ENCODE data around the gene ASCC3. TPM values are rescaled to one million over a fixed set of nuclear protein-coding genes. Genes with fewer than 3 reads are reported as not detected.
"Not testable (repeated sequence)": the region's sequence is repeated elsewhere in the genome, so short reads cannot be mapped to it uniquely, and the experiment has no call there.

The ASCC3 gene
- total RNA-seq, 1 donor from 2014 or later, result 47.8 TPM

DNA sequence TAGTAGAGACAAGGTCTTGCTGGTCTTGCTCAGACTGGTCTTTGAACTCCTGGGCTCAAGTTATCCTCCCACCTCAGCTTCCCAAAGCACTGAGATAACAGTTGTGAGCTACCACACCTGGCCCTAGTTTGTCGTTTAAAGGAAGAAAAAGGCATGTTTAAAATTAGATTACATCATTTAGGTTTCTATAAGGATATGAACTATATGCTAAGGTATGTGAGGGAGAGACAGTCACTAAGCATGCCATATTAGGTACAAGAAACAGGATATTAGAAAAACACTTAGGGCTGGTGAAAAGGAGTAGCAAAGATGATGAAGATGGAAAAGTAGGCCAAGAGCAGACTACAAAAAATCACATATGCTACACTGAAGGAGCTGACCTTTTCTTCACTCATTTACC, 106.4 kb downstream of the ASCC3 start:
- ATAC-seq (ENCODE audit: low read depth), result no peak
- H3K27ac Mint-ChIP-seq, result no peak overlapping the region
- ChIA-PET CTCF (no interaction called here), POLR2A (no interaction called here)
- H3K4me3 Mint-ChIP-seq, result no peak overlapping the region
- TF ChIP-seq, protein P1, sequence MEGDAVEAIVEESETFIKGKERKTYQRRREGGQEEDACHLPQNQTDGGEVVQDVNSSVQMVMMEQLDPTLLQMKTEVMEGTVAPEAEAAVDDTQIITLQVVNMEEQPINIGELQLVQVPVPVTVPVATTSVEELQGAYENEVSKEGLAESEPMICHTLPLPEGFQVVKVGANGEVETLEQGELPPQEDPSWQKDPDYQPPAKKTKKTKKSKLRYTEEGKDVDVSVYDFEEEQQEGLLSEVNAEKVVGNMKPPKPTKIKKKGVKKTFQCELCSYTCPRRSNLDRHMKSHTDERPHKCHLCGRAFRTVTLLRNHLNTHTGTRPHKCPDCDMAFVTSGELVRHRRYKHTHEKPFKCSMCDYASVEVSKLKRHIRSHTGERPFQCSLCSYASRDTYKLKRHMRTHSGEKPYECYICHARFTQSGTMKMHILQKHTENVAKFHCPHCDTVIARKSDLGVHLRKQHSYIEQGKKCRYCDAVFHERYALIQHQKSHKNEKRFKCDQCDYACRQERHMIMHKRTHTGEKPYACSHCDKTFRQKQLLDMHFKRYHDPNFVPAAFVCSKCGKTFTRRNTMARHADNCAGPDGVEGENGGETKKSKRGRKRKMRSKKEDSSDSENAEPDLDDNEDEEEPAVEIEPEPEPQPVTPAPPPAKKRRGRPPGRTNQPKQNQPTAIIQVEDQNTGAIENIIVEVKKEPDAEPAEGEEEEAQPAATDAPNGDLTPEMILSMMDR (IDR thresholded peaks at IDR 0.05), result no peak
- no peaks in the 10 kb centered on the region for H3K27me3 Mint-ChIP-seq
- no peaks in the 10 kb centered on the region for H3K9me3 Mint-ChIP-seq
- intact Hi-C loops (cut with micrococcal nuclease), result no loop called here
- no peak for DNase-seq
- no peaks in the 10 kb centered on the region for H3K4me1 Mint-ChIP-seq
- H3K36me3 Mint-ChIP-seq (ENCODE audit: low read depth), result peaks cover 8% of the 10 kb centered on the region

- ATAC-seq (ENCODE audit: low read depth) (no peak), DNase-seq (no peak)
- ChIA-PET POLR2A (no interaction called here), CTCF (no interaction called here)
- H3K27me3 Mint-ChIP-seq, result no peaks in the 10 kb centered on the region
- H3K9me3 Mint-ChIP-seq, result peaks cover 5% of the 10 kb centered on the region
- peaks cover 30% of the 10 kb centered on the region for H3K36me3 Mint-ChIP-seq (ENCODE audit: low read depth)
- intact Hi-C loops (cut with micrococcal nuclease), result no loop called here
- no peaks in the 10 kb centered on the region for H3K4me1 Mint-ChIP-seq
- H3K4me3 Mint-ChIP-seq, result no peak overlapping the region
- H3K27ac Mint-ChIP-seq, result no peak overlapping the region
- TF ChIP-seq, protein P1 (IDR thresholded peaks at IDR 0.05), result no peak
These were observed 112.2 kb downstream of the ASCC3 start for GRCh38 chr6:100768816-100769351.

GRCh38 chr6:100763617-100764241, 117.4 kb downstream of the ASCC3 start:
- H3K36me3 Mint-ChIP-seq (ENCODE audit: low read depth), result peaks cover 80% of the 10 kb centered on the region
- H3K4me3 Mint-ChIP-seq, result no peak overlapping the region
- no peak for ATAC-seq (ENCODE audit: low read depth)
- H3K27ac Mint-ChIP-seq, result no peak overlapping the region
- H3K4me1 Mint-ChIP-seq, result no peaks in the 10 kb centered on the region
- no peaks in the 10 kb centered on the region for H3K27me3 Mint-ChIP-seq
- TF ChIP-seq, protein P1 (IDR thresholded peaks at IDR 0.05), result no peak
- H3K9me3 Mint-ChIP-seq, result peaks cover 12% of the 10 kb centered on the region
- ChIA-PET POLR2A (no interaction called here), CTCF (no interaction called here)
- no peak for DNase-seq
- intact Hi-C loops (cut with micrococcal nuclease), result no loop called here

DNA sequence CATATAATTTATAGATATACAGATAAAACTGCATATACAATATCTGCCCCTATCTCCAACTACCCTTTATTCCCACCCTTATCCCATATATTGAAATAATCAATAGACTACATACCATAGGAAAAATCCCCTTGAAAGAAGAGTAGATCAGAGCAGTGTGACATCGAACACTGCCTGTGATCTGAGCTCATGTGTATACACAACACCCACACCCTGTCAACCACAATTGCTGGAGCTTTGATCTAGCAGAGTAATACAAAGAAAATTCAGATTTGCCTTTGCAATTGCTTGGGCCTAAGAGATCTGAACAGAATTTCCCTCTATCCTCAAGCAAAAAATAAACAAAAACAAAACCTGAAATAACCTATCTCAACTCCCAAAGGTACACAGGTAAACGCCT, 119.3 kb downstream of the ASCC3 start:
- H3K4me1 Mint-ChIP-seq, result no peaks in the 10 kb centered on the region
- ATAC-seq (ENCODE audit: low read depth), result no peak
- H3K36me3 Mint-ChIP-seq (ENCODE audit: low read depth), result peaks cover 89% of the 10 kb centered on the region
- TF ChIP-seq, protein P1 (IDR thresholded peaks at IDR 0.05), result no peak
- CTCF ChIA-PET, result no interaction called here
- H3K27ac Mint-ChIP-seq, result no peak overlapping the region
- no peak overlapping the region for H3K4me3 Mint-ChIP-seq
- intact Hi-C loops (cut with micrococcal nuclease), result no loop called here
- POLR2A ChIA-PET, result no interaction called here
- H3K27me3 Mint-ChIP-seq, result no peaks in the 10 kb centered on the region
- peaks cover 17% of the 10 kb centered on the region for H3K9me3 Mint-ChIP-seq
- no peak for DNase-seq

DNA sequence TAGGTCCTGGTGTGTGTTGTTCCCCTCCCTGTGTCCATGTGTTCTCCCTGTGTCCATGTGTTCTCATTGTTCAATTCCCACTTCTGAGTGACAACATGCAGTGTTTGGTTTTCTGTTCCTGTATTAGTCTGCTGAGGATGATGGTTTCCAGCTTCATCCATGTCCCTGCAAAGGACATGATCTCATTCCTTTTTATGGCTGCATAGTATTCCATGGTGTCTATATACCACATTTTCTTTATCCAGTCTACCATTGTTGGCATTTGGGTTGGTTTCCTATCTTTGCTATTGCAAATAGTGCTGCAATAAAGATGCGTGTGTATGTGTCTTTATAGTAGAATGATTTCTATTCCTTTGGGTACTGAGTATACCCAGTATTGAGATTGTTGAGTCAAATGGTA, 122.7 kb downstream of the ASCC3 start:
- DNase-seq; H3K4me1 Mint-ChIP-seq; intact Hi-C loops (cut with micrococcal nuclease); ATAC-seq (ENCODE audit: low read depth); H3K4me3 Mint-ChIP-seq; H3K27me3 Mint-ChIP-seq; POLR2A ChIA-PET; H3K27ac Mint-ChIP-seq; CTCF ChIA-PET; H3K9me3 Mint-ChIP-seq: not testable (repeated sequence)
- H3K36me3 Mint-ChIP-seq (ENCODE audit: low read depth), result peaks cover 74% of the 10 kb centered on the region

GRCh38 chr6:100753421-100753820, 127.7 kb downstream of the ASCC3 start:
- H3K9me3 Mint-ChIP-seq, result peaks cover 2% of the 10 kb centered on the region
- no peak overlapping the region for H3K27ac Mint-ChIP-seq
- no peaks in the 10 kb centered on the region for H3K4me1 Mint-ChIP-seq
- ChIA-PET POLR2A (no interaction called here), CTCF (no interaction called here)
- TF ChIP-seq, protein P1 (IDR thresholded peaks at IDR 0.05), result no peak
- H3K4me3 Mint-ChIP-seq, result no peak overlapping the region
- ATAC-seq (ENCODE audit: low read depth) (no peak), DNase-seq (no peak)
- H3K27me3 Mint-ChIP-seq, result no peaks in the 10 kb centered on the region
- intact Hi-C loops (cut with micrococcal nuclease), result no loop called here
- peaks cover 33% of the 10 kb centered on the region for H3K36me3 Mint-ChIP-seq (ENCODE audit: low read depth)
